Fibroblast of skin of left biceps (primary cell): Measurements from ENCODE around the gene PXYLP1.
A peak's percentile ranks its signal among the peaks of the same experiment; 100 is the strongest.
"Not testable (repeated sequence)": the region's sequence is repeated elsewhere in the genome, so short reads cannot be mapped to it uniquely, and the experiment has no call there.

Experiments used
- DNase-seq, 2 experiments: peaks; one replicate each; pipeline ENCODE4 v3.0.0-alpha.2; 2013; ENCODE audit warnings: low read depth in 2 of 2

PXYLP1 gene, protein sequence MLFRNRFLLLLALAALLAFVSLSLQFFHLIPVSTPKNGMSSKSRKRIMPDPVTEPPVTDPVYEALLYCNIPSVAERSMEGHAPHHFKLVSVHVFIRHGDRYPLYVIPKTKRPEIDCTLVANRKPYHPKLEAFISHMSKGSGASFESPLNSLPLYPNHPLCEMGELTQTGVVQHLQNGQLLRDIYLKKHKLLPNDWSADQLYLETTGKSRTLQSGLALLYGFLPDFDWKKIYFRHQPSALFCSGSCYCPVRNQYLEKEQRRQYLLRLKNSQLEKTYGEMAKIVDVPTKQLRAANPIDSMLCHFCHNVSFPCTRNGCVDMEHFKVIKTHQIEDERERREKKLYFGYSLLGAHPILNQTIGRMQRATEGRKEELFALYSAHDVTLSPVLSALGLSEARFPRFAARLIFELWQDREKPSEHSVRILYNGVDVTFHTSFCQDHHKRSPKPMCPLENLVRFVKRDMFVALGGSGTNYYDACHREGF

DNA sequence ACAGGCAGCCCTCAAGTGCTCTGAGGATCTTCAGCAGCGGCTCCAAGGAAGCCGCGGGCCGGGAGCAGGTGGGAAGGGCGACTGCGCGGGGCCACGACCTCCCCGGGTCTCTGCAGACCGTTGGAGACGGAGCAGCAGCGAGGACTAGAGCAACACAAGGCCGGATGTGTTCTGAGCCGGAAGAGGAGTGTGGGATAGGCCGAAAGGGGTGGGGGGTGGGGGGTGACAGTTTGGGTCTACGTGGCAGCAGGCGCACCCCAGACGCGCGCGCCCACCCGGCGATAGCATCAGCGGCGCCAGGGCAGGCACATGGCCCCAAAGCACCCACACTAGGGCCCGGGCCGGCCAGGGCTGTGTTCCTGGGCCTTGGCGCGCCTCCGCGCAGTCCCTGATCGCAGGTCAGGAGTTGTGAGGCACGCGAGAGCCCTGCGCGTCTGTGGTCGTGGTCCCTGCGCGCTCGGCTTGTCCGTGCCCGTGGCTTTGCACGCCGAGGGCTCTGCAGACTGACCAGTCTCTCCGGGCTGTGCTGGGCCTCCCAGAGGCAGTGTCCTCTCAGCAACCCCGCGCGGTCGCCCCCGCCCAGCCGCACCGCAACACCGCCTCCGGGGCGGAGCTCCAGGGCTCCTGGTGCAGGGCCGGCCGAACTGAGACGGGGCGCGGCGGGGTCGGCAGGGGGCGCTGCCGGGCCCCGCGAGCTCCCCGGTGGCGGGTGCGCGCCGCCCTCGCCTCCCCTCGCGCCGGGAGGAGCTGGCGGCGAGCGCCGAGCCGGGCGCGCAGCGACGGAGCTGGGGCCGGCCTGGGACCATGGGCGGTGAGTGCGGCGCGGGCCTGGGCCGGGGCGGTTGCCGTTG lies at the start of gene PXYLP1:
PXYLP1 (plus strand) TSS at position 725 of the 851 bp plus-strand sequence. CDS start 28,351 bp downstream, outside the sequence.
- peak; percentile 54 to 63 for DNase-seq

DNA sequence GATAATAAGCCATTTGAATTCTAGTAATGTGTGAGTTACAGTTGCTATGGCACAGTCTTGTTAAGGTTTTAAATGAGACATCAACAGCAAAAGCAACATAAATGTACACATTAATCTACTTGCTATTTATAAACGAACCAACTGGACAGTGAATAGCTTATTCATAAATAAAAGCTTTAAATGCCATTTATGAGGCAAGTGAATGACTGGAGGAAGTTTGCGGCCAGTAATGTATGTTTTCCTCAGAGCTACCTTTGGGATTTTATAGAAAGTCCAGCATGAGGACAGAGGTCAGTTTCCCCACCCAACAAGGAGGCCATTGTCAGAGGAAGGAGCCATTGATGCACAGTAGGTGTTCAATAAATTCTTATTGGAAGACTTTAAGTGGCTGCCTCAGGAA lies 48.0 kb upstream of the PXYLP1 start:
- no peak for DNase-seq

- no peak for DNase-seq
Observed at GRCh38 chr3:141184430-141184829, 47.2 kb upstream of the PXYLP1 start.

- no peak for DNase-seq
Observed at GRCh38 chr3:141191097-141191749, 40.4 kb upstream of the PXYLP1 start.

GRCh38 chr3:141192345-141192744 lies 39.3 kb upstream of the PXYLP1 start:
- peak; percentile 77 to 81 for DNase-seq

- no peak for DNase-seq
Observed at GRCh38 chr3:141193066-141193830, 38.4 kb upstream of the PXYLP1 start.

DNA sequence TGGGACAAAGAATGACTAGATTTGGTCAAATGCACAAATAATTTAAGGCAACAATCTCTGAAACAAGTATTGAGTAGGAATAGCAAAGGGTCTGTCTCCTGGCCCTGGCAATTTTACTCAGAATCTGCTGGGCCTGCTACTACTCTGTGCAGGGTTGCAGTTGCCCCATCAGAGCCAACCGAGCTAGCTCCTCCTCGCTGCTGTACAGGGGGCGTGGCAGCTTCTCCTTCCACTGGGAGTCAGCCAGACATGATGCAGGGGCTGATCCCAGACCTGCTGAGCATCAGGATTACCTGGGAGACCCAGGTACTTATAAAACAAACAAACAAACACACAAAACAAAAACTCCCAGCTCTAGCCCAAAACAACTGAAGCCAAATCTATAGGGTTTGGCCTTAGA lies 30.5 kb upstream of the PXYLP1 start:
- DNase-seq, result no peak

- DNase-seq, result no peak
Observed at GRCh38 chr3:141202682-141203081, 28.9 kb upstream of the PXYLP1 start.

DNA sequence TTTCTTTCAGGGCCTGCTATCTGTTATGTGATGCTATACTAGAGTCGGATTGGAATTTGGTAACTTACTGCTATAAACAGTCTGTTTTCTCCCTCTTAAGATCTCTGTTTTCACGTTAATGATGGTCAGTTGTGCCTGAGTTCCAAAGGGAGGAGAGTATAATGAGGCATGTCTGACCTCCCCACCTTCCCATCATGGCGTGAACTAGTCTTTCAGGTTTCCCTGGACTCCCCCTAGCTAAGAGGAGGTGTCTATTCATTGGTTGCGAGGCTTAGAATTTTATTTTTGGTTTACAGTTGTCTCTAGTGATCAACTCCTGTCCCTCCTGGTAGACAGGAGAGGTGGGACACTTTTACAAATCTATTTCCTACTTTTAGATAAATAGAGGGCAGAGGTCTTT lies 27.8 kb upstream of the PXYLP1 start:
- DNase-seq, result no peak

- DNase-seq, result no peak
Observed at GRCh38 chr3:141204343-141204742, 27.3 kb upstream of the PXYLP1 start.

DNA sequence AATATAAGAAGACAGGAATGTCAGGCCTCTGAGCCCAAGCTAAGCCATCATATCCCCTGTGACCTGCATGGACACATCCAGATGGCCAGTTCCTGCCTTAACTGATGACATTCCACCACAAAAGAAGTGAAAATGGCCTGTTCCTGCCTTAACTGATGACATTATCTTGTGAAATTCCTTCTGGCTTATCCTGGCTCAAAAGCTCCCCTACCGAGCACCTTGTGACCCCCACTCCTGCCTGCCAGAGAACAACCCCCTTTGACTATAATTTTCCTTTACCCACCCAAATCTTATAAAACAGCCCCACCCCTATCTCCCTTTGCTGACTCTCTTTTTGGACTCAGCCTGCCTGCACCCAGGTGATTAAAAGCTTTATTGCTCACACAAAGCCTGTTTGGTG lies 20.3 kb upstream of the PXYLP1 start:
- not testable (repeated sequence) for DNase-seq

DNA sequence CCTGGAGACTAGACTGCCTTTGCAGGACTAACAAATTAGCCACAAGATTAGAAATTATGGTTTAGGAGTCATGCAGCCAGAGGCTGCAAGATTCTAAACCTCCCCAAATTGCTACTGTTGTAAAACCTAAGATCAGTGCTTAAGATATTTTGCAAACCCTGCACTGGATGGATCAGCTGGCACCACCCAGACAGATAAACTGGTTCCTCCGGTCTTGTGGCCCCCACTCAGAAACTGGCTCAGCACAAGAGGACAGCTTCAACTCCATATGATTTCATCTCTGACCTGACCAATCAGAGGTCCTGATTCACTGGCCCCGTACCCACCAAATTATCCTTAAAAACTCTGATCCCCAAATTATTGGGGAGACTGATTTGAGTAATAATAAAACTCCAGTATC lies 19.5 kb upstream of the PXYLP1 start:
- DNase-seq, result no peak

DNA sequence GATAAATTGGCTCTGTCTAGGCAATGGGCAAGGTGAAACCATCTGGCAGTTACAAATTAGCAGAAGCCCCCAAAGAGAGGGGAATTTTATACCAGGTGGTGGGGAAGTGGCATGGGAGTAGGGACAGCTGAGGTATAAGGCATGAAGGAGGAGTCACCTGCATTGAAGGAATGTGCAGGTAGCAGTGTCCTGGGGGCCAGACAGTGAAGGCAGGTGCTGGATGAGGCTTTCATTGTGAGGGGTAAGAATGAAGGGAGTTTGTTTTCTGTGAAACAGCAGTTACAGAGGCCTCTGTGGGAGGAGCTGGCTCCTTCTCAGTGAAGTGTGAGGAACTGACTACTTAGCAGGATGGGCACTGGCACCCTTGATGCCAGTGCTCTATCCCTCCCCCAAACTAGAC lies 19.1 kb upstream of the PXYLP1 start:
- no peak for DNase-seq

GRCh38 chr3:141216975-141217374 lies 14.7 kb upstream of the PXYLP1 start:
- no peak for DNase-seq

- no peak for DNase-seq
Observed at GRCh38 chr3:141217389-141217788, 14.2 kb upstream of the PXYLP1 start.

DNA sequence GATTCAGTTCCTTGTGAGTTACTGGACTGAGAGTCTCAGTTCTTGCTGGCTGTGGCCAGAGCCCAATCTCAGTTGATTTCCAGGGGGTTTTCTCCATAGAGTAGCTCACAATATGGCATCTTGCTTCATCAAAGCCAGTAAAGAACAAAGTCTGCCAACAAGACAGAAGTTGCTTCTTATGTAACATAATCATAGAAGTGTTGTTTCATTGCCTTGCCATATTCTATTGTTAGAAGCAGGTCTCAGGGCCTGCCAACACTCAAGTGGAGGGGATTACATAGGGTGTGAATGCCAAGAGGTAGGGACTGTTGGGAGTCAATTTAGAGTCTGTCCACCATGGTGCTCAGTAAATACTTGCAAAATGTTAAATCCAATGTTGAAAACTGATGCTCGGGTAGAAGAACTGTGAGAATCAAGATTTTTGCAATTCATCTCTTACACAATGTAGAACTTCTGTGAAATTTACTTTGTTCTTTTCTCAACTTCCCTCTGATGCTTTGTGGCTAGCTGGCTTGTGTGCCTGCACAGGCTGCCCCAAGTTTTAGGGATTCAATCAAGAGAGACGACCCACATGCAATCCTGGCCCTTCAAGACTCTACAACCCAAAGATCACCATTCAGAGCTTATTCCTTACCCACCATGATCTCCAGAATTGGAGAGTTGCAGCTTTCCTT lies 13.3 kb upstream of the PXYLP1 start:
- no peak for DNase-seq

- DNase-seq, result no peak
Observed at GRCh38 chr3:141218926-141219325, 12.7 kb upstream of the PXYLP1 start.

GRCh38 chr3:141223673-141224166 lies 7.9 kb upstream of the PXYLP1 start:
- DNase-seq, result no peak

DNA sequence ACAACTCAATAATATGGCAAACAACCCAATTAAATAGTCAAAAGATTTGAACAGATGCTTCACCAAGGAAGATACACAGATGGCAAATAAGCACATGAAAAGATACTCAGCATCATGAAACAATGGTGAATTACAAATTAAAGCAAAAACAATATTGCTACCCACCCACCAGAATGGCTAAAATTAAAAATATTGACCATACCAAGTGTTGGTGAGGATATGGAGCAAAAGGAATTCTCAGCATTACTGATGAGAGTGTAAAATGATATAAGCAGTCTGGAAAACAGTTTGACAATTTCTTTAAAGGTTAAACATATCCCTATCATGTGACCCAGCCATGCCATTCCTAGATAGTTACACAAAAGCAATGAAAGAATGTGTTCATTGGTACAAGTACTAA lies 5.7 kb upstream of the PXYLP1 start:
- DNase-seq, result no peak

DNA sequence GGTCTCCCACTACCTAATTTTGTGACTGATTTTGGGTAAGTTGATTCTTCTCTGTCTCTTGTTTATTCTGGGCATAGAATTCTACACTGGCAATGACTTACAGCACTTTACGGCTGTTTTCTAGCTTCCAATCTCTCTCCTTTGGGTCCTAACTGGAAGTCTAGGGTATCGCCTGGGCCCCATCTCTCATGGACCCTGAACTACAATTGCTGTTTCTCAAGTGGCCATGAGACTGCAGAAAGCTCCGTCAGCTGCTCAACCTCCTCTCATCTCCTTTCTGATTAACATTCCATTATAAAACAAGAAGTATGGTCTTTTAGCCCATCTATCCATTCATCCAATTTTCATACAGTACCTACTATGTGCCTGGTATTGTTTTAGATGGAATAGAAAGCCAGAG lies 4.4 kb upstream of the PXYLP1 start:
- no peak for DNase-seq

DNA sequence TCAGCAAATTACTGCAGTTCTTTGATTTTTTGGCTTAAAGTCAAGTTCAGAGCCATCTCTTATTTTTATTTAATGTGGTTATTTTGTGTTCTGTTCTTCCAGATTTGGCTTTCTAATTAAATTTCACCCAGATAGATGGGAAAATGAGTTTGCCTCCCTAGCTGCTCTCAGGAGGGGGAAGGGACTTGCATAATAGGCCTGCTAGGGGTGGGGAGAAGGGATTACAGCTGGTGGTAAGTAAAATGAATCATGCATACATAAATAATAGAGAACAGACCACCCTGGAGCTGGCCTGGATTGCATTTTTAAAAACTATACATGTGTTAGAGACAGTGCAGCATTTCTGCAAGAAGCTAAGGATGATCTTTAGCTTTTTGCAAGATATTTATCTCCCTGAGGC lies 3.9 kb upstream of the PXYLP1 start:
- peak; percentile 76 to 78 for DNase-seq
